ENCODE data around the gene RPGRIP1.

RPGRIP1 gene

DNA sequence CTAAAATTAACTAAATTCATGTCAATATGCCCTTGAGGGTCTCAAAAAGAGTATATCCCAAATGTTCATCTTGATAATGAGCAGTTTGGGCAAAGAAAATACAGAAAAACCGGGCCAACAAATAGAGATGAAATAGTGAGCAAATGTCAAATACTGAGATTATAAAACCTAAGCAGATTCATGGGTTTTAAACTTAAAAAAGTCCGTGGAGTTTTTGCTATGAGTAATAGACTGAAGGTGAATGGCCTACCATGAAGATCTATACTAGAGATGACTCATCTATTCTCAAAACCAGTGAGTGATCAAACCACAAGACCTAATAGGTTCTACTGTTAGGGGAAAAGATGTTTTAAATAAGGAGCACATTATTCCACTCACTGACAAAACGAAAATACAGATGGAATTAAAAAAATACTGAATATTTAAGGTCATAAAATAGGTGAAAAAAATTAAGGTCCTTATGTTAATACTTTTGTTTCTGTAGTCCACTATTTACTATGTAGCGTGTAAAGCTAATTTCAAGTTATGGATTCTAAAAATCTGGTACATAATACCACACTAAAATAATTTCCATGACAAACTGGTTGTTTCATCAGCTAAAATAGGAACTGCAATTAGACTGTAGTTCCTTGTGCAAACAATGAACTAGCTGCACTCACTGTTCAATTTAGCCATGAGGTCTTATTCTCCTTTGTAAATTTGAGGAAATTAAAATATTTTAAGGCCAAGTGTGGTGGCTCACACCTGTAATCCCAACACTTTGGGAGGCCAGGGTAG lies 15.7 kb upstream of the RPGRIP1 start:
- peak overlapping the region; percentile 92 for H3K4me3 ChIP-seq (ENCODE audit: low read length)
- peaks cover 57% of the 10 kb centered on the region for H3K4me1 ChIP-seq (ENCODE audit: control insufficient read depth, low read length)
- H3K9me2 ChIP-seq (replicated peaks; ENCODE audit: control insufficient read depth, low read length) = no peaks in the 10 kb centered on the region
- no peaks in the 10 kb centered on the region for H3K27me3 ChIP-seq (ENCODE audit: control insufficient read depth, low read length)
- H3F3A ChIP-seq (ENCODE audit: control insufficient read depth, insufficient read depth) = peaks cover 50% of the 10 kb centered on the region
- H3K9me3 ChIP-seq (ENCODE audit: control insufficient read depth, insufficient read depth, low read length) = no peaks in the 10 kb centered on the region
- peak overlapping the region; percentile 86 for H3K4me2 ChIP-seq (ENCODE audit: low read length)
- H3K27ac ChIP-seq (ENCODE audit: low read depth, low read length) = peak overlapping the region; percentile 1; the same call in 1 of the 2 replicates
- H3K36me3 ChIP-seq (ENCODE audit: control insufficient read depth, low read length) = peaks cover 95% of the 10 kb centered on the region
- TF ChIP-seq EZH2phosphoT487 (IDR thresholded peaks at IDR 0.05; ENCODE audit: borderline replicate concordance, low read length) (no peak), CTCF (IDR thresholded peaks at IDR 0.05; ENCODE audit: low read depth, low read length, poor library complexity, severe bottlenecking) (no peak)
- H3K79me2 ChIP-seq (ENCODE audit: control insufficient read depth, low read length) = peaks cover 100% of the 10 kb centered on the region
- H4K20me1 ChIP-seq (ENCODE audit: control insufficient read depth, insufficient read depth, low read depth, low read length) = peaks cover 57% of the 10 kb centered on the region

- Histone ChIP-seq H3K4me1 (ENCODE audit: control insufficient read depth, low read length) (peaks cover 55% of the 10 kb centered on the region), H3K4me3 (ENCODE audit: low read length) (peak overlapping the region; percentile 92), H3K9me3 (ENCODE audit: control insufficient read depth, insufficient read depth, low read length) (no peaks in the 10 kb centered on the region), H3K79me2 (ENCODE audit: control insufficient read depth, low read length) (peaks cover 69% of the 10 kb centered on the region), H4K20me1 (ENCODE audit: control insufficient read depth, insufficient read depth, low read depth, low read length) (peaks cover 44% of the 10 kb centered on the region), H3K4me2 (ENCODE audit: low read length) (peak overlapping the region; percentile 86), H3K27ac (ENCODE audit: low read depth, low read length) (peak overlapping the region; percentile 77), H3F3A (ENCODE audit: control insufficient read depth, insufficient read depth) (peaks cover 29% of the 10 kb centered on the region), H3K27me3 (ENCODE audit: control insufficient read depth, low read length) (no peaks in the 10 kb centered on the region), H3K36me3 (ENCODE audit: control insufficient read depth, low read length) (peaks cover 68% of the 10 kb centered on the region), H3K9me2 (replicated peaks; ENCODE audit: control insufficient read depth, low read length) (no peaks in the 10 kb centered on the region)
- TF ChIP-seq CTCF (IDR thresholded peaks at IDR 0.05; ENCODE audit: low read depth, low read length, poor library complexity, severe bottlenecking) = no peak
- TF ChIP-seq EZH2phosphoT487 (IDR thresholded peaks at IDR 0.05; ENCODE audit: borderline replicate concordance, low read length) = no peak
Observed at GRCh38 chr14:21267431-21267845, 12.4 kb upstream of the RPGRIP1 start.

DNA sequence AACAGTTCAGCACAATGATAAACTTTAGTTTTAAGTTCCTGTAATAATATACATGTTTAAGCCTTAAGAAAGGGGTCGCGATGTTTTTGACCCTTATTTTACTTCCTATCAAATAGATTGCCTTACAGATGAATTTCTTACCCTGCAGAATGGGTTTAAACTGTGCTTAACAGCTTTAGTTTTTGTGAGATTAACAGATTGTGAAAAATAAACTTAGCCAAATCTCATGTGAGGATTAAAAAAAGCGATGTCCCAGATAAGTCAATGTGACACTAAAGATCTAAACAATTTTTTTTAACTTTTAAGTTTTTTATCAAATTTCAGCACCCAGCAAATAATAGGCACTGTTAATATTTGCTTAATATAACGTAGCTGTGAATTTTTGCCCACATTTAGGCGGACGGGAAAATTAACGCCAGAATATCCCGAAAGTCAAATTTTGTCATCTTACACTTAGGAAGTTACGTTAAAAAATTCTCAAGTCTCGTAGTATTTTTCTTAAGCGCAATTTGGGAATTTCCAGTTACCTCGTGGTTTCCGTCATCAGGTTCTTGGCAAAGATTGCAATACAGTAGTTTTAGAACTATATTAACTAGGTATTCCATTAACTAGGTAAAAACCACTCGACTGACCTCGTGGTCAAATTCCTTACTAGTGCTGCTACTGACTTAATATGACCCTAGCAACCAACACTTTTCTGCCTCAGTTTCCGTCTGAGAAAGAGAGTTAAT lies 11.8 kb upstream of the RPGRIP1 start:
- Histone ChIP-seq H3K4me3 (ENCODE audit: low read length) (peak overlapping the region; percentile 92), H3K27ac (ENCODE audit: low read depth, low read length) (peak overlapping the region; percentile 77), H3K36me3 (ENCODE audit: control insufficient read depth, low read length) (peaks cover 62% of the 10 kb centered on the region), H3K4me2 (ENCODE audit: low read length) (peak overlapping the region; percentile 86), H3K79me2 (ENCODE audit: control insufficient read depth, low read length) (peaks cover 63% of the 10 kb centered on the region), H4K20me1 (ENCODE audit: control insufficient read depth, insufficient read depth, low read depth, low read length) (peaks cover 42% of the 10 kb centered on the region), H3F3A (ENCODE audit: control insufficient read depth, insufficient read depth) (peaks cover 24% of the 10 kb centered on the region), H3K9me2 (replicated peaks; ENCODE audit: control insufficient read depth, low read length) (no peaks in the 10 kb centered on the region), H3K9me3 (ENCODE audit: control insufficient read depth, insufficient read depth, low read length) (no peaks in the 10 kb centered on the region), H3K4me1 (ENCODE audit: control insufficient read depth, low read length) (peaks cover 53% of the 10 kb centered on the region), H3K27me3 (ENCODE audit: control insufficient read depth, low read length) (no peaks in the 10 kb centered on the region)
- TF ChIP-seq EZH2phosphoT487 (IDR thresholded peaks at IDR 0.05; ENCODE audit: borderline replicate concordance, low read length) (no peak), CTCF (IDR thresholded peaks at IDR 0.05; ENCODE audit: low read depth, low read length, poor library complexity, severe bottlenecking) (no peak)

Measured in DOHH2 (cell line).